Kidney (tissue), 14 donors: Measurements from ENCODE around the gene SULT1B1. TPM values are rescaled to one million over a fixed set of nuclear protein-coding genes. Genes with fewer than 3 reads are reported as not detected.

Experiments
- DNase-seq, 5 donors: peaks; one replicate each; pipeline ENCODE4 v3.0.0-alpha.2; 2013 to 2020
- FAIRE-seq: peaks from 2 replicates; lab custom pipeline; 2012; peaks lifted over from hg19 to GRCh38; lab: Jason Lieb, UNC
- H3K27ac ChIP-seq, 2 donors: one replicate each; pipeline ENCODE4 v1.7.0; 2013; ENCODE audit warnings: low read depth in 2 of 2, low read length in 2 of 2, inconsistent platforms in 1 of 2
- H3K27me3 ChIP-seq: one replicate; pipeline ENCODE4 v1.7.1; 2013; ENCODE audit warnings: low read length, inconsistent platforms; ENCODE audit not compliant: control insufficient read depth, insufficient read depth
- H3K36me3 ChIP-seq, 3 donors: one replicate each; pipeline versions ENCODE4 v1.7.0 to v1.7.1; 2013; ENCODE audit warnings: low read length in 3 of 3, control low read depth in 1 of 3, inconsistent platforms in 1 of 3; ENCODE audit not compliant: insufficient read depth in 3 of 3, control insufficient read depth in 2 of 3
- H3K4me1 ChIP-seq, 3 donors: one replicate each; pipeline versions ENCODE4 v1.7.0 to v1.7.1; 2013; ENCODE audit warnings: low read length in 3 of 3, inconsistent platforms in 1 of 3, low read depth in 1 of 3; ENCODE audit not compliant: control insufficient read depth in 2 of 3, insufficient read depth in 2 of 3
- H3K4me3 ChIP-seq, 3 donors: one replicate each; pipeline versions ENCODE4 v1.7.0 to v1.8.1; 2013; ENCODE audit warnings: low read length in 3 of 3, control low read depth in 1 of 3, inconsistent platforms in 1 of 3
- H3K9ac ChIP-seq, 3 donors: one replicate each; pipeline versions ENCODE4 v1.7.0 to v1.7.1; 2013; ENCODE audit warnings: low read length in 3 of 3, control low read depth in 1 of 3, inconsistent platforms in 1 of 3
- H3K9me3 ChIP-seq, 3 donors: one replicate each; pipeline versions ENCODE4 v1.7.0 to v1.7.1; 2013; ENCODE audit warnings: low read length in 3 of 3, control low read depth in 1 of 3, inconsistent platforms in 1 of 3; ENCODE audit not compliant: control insufficient read depth in 2 of 3, insufficient read depth in 1 of 3
- CTCF ChIP-seq: IDR thresholded peaks from 3 replicates; pipeline ENCODE4 v1.5.1; 2012; ENCODE audit warnings: mild to moderate bottlenecking, moderate library complexity, borderline replicate concordance; ENCODE audit not compliant: insufficient read depth; ENCODE audit errors: extremely low read depth
- intact Hi-C: fragments of 100-400 bp; cut with DNase I; formaldehyde crosslinking; loops from one replicate; pipeline ENCODE4 v1.11.1; 2022
- polyA plus RNA-seq: library from polyadenylated mRNA; stranded (reverse); fragments of 350-450 nt; fragmentation: Illumina TruSeq; extraction: RNeasy Lipid Tissue Mini Kit (QIAGEN cat#74804); gene quantifications from one replicate; pipeline ENCODE4 v1.2.3, GENCODE V29; 2014; ENCODE audit warnings: low read depth, low replicate concordance; ENCODE audit not compliant: insufficient read depth
- total RNA-seq: library from RNA; stranded (reverse); fragmentation: NEBNext Ultra II Directional; extraction: Animal tissue kit (Norgen Biotek cat#: 25700); gene quantifications from one replicate; pipeline ENCODE4 v1.2.1, GENCODE V29; 2021
- donor health status: control.
- donor health status: control.
- donor health status: control.
- donor health status: control.
- donor health status: control.
- donor health status: DM: yes; HTN: yes; CAD: no.
- donor health status: Normal renal cell carcinoma (clear cell type).

The SULT1B1 gene
- total and polyA plus RNA-seq, 2 donors from 2014 or later, result 0.39 to 4.7 TPM

DNA sequence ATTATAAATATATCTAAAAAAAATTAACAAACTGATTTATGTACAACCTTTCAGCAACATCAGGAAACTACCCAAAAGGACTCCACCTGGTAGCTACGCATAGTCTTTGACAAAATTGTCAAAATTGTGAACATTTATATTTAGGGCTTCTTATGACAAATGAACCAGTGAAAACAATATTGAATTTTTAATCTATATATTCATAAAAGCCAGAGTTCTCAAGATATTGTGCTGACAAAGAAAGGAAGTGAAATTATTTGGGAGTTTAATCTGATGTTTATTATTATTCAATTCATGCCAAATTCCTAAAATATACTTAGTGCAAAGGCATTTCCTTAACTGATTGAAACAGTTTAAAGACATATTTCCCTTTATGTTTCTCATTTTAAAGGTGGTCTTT lies 5.3 kb upstream of the SULT1B1 start:
- no peaks in the 10 kb centered on the region for H3K36me3 ChIP-seq
- H3K27ac ChIP-seq, result no peak overlapping the region
- no peaks in the 10 kb centered on the region for H3K27me3 ChIP-seq
- H3K4me1 ChIP-seq, result no peaks in the 10 kb centered on the region
- FAIRE-seq, result no peak
- intact Hi-C loops, result no loop called here
- DNase-seq, result peak in 1 of 5 donors; percentile 6
- TF ChIP-seq CTCF, result no peak
- no peaks in the 10 kb centered on the region for H3K9me3 ChIP-seq
- H3K9ac ChIP-seq, result no peak overlapping the region
- no peak overlapping the region for H3K4me3 ChIP-seq

DNA sequence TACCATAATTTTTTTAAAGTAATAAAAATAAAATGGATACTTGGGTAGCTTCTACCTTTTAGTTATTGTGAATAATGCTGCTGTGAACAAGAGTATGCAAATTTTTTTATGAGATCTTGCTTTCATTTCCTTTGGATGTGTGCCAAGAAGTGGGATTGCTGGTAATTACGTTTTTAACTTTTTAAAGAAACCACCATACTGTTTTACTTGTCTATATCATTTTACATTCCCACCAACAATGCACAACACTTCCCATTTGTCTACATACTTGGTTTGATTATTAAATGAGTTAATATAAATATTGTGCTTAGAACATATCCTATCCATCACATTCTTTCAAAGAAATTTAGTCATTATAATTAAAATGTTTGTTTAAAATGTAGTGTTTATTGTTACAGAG lies 3.9 kb upstream of the SULT1B1 start:
- Histone ChIP-seq H3K36me3 (no peaks in the 10 kb centered on the region), H3K27me3 (no peaks in the 10 kb centered on the region), H3K4me3 (no peak overlapping the region), H3K9ac (no peak overlapping the region), H3K27ac (no peak overlapping the region), H3K9me3 (no peaks in the 10 kb centered on the region), H3K4me1 (no peaks in the 10 kb centered on the region)
- peak in 1 of 5 donors; percentile 24 for DNase-seq
- no peak for TF ChIP-seq CTCF
- intact Hi-C loops, result no loop called here
- FAIRE-seq, result no peak

- intact Hi-C loops, result no loop called here
- DNase-seq (no peak), FAIRE-seq (no peak)
- Histone ChIP-seq H3K4me1 (no peaks in the 10 kb centered on the region), H3K9me3 (no peaks in the 10 kb centered on the region), H3K9ac (no peak overlapping the region), H3K36me3 (no peaks in the 10 kb centered on the region), H3K4me3 (no peak overlapping the region), H3K27me3 (no peaks in the 10 kb centered on the region), H3K27ac (no peak overlapping the region)
- TF ChIP-seq CTCF, result no peak
Measured at GRCh38 chr4:69763233-69763632, 2.8 kb upstream of the SULT1B1 start.

- Histone ChIP-seq H3K36me3 (no peaks in the 10 kb centered on the region), H3K4me3 (no peak overlapping the region), H3K4me1 (no peaks in the 10 kb centered on the region), H3K9me3 (no peaks in the 10 kb centered on the region), H3K27me3 (no peaks in the 10 kb centered on the region), H3K9ac (no peak overlapping the region), H3K27ac (no peak overlapping the region)
- intact Hi-C loops, result no loop called here
- TF ChIP-seq CTCF, result no peak
- FAIRE-seq (no peak), DNase-seq (no peak)
Measured at GRCh38 chr4:69759189-69759604, 1.2 kb downstream of the SULT1B1 start.
